ENCODE data around the gene ZKSCAN5.

ZKSCAN5 gene

GRCh38 chr7:99465421-99465768 lies 39.1 kb upstream of the ZKSCAN5 start:
- DNase-seq (ENCODE audit: low read depth, low spot score): no peak
- peak overlapping the region; percentile 66 for H3K27ac ChIP-seq
- peaks cover 26% of the 10 kb centered on the region for H3K36me3 ChIP-seq (ENCODE audit: insufficient read depth, low read length)
- H3K9me3 ChIP-seq (ENCODE audit: low read depth, low read length): no peaks in the 10 kb centered on the region
- peak overlapping the region; percentile 93 for H3K4me3 ChIP-seq
- peak overlapping the region; percentile 95 for H3K9ac ChIP-seq (ENCODE audit: insufficient read length)
- TF ChIP-seq FOXP2 (optimal IDR thresholded peaks at IDR 0.05; ENCODE audit: control extremely low read depth, extremely low read length, insufficient read depth): no peak

GRCh38 chr7:99468336-99468918 lies 36.0 kb upstream of the ZKSCAN5 start:
- no peak for DNase-seq (ENCODE audit: low read depth, low spot score)
- Histone ChIP-seq H3K9ac (ENCODE audit: insufficient read length) (no peak overlapping the region), H3K9me3 (ENCODE audit: low read depth, low read length) (no peaks in the 10 kb centered on the region), H3K4me3 (no peak overlapping the region), H3K36me3 (ENCODE audit: insufficient read depth, low read length) (peaks cover 11% of the 10 kb centered on the region), H3K27ac (no peak overlapping the region)
- TF ChIP-seq POLR2AphosphoS5 (IDR thresholded peaks at IDR 0.05; ENCODE audit: borderline replicate concordance, low read depth, low read length) (no peak), FOXP2 (optimal IDR thresholded peaks at IDR 0.05; ENCODE audit: control extremely low read depth, extremely low read length, insufficient read depth) (no peak), EZH2 (IDR thresholded peaks at IDR 0.05) (no peak)

GRCh38 chr7:99469381-99470065 lies 34.9 kb upstream of the ZKSCAN5 start:
- no peak for DNase-seq (ENCODE audit: low read depth, low spot score)
- Histone ChIP-seq H3K9me3 (ENCODE audit: low read depth, low read length) (no peaks in the 10 kb centered on the region), H3K36me3 (ENCODE audit: insufficient read depth, low read length) (peaks cover 2% of the 10 kb centered on the region; the same call in 1 of the 2 replicates), H3K9ac (ENCODE audit: insufficient read length) (no peak overlapping the region), H3K27ac (no peak overlapping the region), H3K4me3 (no peak overlapping the region)
- no peak for TF ChIP-seq POLR2AphosphoS5 (IDR thresholded peaks at IDR 0.05; ENCODE audit: borderline replicate concordance, low read depth, low read length)
- no peak for TF ChIP-seq EZH2 (IDR thresholded peaks at IDR 0.05)
- no peak for TF ChIP-seq FOXP2 (optimal IDR thresholded peaks at IDR 0.05; ENCODE audit: control extremely low read depth, extremely low read length, insufficient read depth)

- peak; percentile 90 for TF ChIP-seq POLR2AphosphoS5 (IDR thresholded peaks at IDR 0.05; ENCODE audit: borderline replicate concordance, low read depth, low read length)
- TF ChIP-seq EZH2 (IDR thresholded peaks at IDR 0.05): no peak
- no peak for TF ChIP-seq FOXP2 (optimal IDR thresholded peaks at IDR 0.05; ENCODE audit: control extremely low read depth, extremely low read length, insufficient read depth)
- H3K9me3 ChIP-seq (ENCODE audit: low read depth, low read length): no peaks in the 10 kb centered on the region
- H3K27ac ChIP-seq: peak within 1 kb of the TSS; percentile 87
- DNase-seq (ENCODE audit: low read depth, low spot score): peak; percentile 68
- H3K4me3 ChIP-seq: peak within 1 kb of the TSS; percentile 88
- H3K9ac ChIP-seq (ENCODE audit: insufficient read length): peak within 1 kb of the TSS; percentile 91
- H3K36me3 ChIP-seq (ENCODE audit: insufficient read depth, low read length): peaks cover 6% of the 10 kb centered on the region; the same call in 1 of the 2 replicates
Observed at GRCh38 chr7:99472561-99473314, 31.7 kb upstream of the ZKSCAN5 start, which contains the start of gene ZNF789. TSS of gene ZNF789 (plus strand) at chr7:99472890. CDS start at chr7:99476457, 3,567 bp downstream.

GRCh38 chr7:99473315-99473596 lies 31.2 kb upstream of the ZKSCAN5 start:
- Histone ChIP-seq H3K4me3 (peak overlapping the region; percentile 88), H3K9me3 (ENCODE audit: low read depth, low read length) (no peaks in the 10 kb centered on the region), H3K9ac (ENCODE audit: insufficient read length) (peak overlapping the region; percentile 91), H3K36me3 (ENCODE audit: insufficient read depth, low read length) (peaks cover 6% of the 10 kb centered on the region; the same call in 1 of the 2 replicates), H3K27ac (peak overlapping the region; percentile 55)
- no peak for TF ChIP-seq FOXP2 (optimal IDR thresholded peaks at IDR 0.05; ENCODE audit: control extremely low read depth, extremely low read length, insufficient read depth)
- TF ChIP-seq EZH2 (IDR thresholded peaks at IDR 0.05): no peak
- TF ChIP-seq POLR2AphosphoS5 (IDR thresholded peaks at IDR 0.05; ENCODE audit: borderline replicate concordance, low read depth, low read length): no peak
- no peak for DNase-seq (ENCODE audit: low read depth, low spot score)

GRCh38 chr7:99476107-99476506 lies 28.4 kb upstream of the ZKSCAN5 start:
- Histone ChIP-seq H3K9me3 (ENCODE audit: low read depth, low read length) (no peaks in the 10 kb centered on the region), H3K27ac (no peak overlapping the region), H3K4me3 (no peak overlapping the region), H3K36me3 (ENCODE audit: insufficient read depth, low read length) (peaks cover 22% of the 10 kb centered on the region), H3K9ac (ENCODE audit: insufficient read length) (no peak overlapping the region)
- TF ChIP-seq EZH2 (IDR thresholded peaks at IDR 0.05): no peak
- TF ChIP-seq POLR2AphosphoS5 (IDR thresholded peaks at IDR 0.05; ENCODE audit: borderline replicate concordance, low read depth, low read length): no peak
- DNase-seq (ENCODE audit: low read depth, low spot score): no peak

GRCh38 chr7:99478464-99479440 lies 25.7 kb upstream of the ZKSCAN5 start:
- no peak for DNase-seq (ENCODE audit: low read depth, low spot score)
- no peak overlapping the region for H3K4me3 ChIP-seq
- H3K27ac ChIP-seq: no peak overlapping the region
- peaks cover 27% of the 10 kb centered on the region for H3K36me3 ChIP-seq (ENCODE audit: insufficient read depth, low read length)
- H3K9ac ChIP-seq (ENCODE audit: insufficient read length): no peak overlapping the region
- TF ChIP-seq POLR2AphosphoS5 (IDR thresholded peaks at IDR 0.05; ENCODE audit: borderline replicate concordance, low read depth, low read length) (0 out of 2 replicates have a peak, but pooled peaks have one; percentile 28), EZH2 (IDR thresholded peaks at IDR 0.05) (no peak), FOXP2 (optimal IDR thresholded peaks at IDR 0.05; ENCODE audit: control extremely low read depth, extremely low read length, insufficient read depth) (no peak)
- H3K9me3 ChIP-seq (ENCODE audit: low read depth, low read length): no peaks in the 10 kb centered on the region

Measured in SK-N-MC (cell line).